HG03097 (cell line): ENCODE results near the gene RFC5.

Experiments
- ATAC-seq: cut with Tn5 transposase; IDR thresholded peaks from one replicate; pipeline ENCODE4 v1.9.1; 2021; ENCODE audit not compliant: unreplicated experiment, low FRiP score

Gene RFC5

DNA sequence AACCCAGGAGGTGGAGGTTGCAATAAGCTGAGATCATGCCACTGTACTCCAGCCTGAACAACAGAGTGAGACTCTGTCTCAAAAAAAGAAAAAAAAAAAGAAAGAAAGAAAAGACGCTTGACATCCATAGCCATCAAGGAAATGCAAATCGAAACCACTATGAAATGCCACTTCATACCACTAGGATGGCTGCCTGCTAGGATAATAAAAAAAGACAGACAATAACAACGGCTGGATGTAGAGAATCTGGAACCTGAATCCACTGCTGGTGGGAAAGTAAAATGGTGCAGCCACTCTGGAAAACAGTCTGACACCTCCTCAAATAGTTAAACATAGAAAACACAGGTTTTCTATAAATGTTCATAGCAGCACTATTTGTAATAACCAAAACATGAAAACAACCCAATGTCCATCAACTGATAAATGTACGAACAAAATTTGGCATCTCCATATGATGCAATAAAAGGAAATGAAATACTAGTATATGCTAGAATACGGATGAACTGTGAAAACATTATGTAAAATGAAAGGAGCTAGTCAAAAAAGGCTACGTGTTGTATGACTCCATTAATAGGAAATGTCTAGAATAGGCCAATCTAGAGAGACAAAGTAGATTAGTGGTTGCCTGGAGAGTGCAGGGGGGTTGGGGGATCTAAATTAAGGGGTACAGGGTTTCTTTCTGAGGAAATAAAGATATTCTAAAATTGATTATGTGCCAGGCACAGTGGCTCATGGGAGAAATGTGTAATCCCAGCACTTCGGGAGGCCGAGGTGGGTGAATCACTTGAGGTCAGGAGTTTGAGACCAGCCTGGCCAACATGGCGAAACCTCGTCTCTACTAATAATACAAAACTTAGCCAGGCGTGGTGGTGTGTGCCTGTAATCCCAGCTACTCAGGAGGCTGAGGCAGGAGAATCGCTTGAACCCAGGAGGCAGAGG, 34.7 kb downstream of the RFC5 start:
- no peak for ATAC-seq

DNA sequence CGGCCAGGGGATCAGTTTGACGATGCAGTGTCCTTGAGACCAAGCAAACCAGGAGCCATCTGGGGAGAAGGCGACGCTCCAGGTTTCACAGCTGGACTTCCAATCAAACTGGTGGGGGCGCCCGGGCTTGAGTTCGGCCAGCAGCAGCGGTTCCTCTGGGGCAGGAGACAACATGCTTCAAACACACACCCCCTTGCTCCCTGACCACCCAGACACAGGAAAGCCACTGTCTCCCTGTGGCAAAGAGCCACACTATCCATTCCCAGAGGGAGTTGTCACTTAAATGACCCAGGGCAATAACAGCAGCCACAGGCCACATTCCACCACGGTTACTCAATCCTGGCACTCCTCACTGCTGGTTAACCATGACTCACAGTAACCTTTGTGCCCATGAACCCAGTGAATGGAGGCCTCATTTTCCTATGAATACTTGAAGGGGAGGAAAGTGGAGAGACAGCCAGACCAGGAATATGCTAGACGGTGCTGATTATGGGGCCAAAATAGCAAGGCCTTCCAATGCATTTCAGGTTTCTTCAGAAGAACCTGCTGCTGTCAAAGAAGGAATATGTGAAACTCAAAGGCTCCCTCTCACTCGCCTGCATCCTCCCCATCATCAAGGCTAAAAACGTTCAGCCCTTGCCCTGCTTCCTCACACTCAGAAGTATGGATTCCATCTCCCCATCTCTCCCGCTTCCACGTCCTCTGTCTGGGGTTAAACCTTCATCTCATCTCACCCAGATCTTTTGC, 36.0 kb downstream of the RFC5 start:
- ATAC-seq, result no peak

DNA sequence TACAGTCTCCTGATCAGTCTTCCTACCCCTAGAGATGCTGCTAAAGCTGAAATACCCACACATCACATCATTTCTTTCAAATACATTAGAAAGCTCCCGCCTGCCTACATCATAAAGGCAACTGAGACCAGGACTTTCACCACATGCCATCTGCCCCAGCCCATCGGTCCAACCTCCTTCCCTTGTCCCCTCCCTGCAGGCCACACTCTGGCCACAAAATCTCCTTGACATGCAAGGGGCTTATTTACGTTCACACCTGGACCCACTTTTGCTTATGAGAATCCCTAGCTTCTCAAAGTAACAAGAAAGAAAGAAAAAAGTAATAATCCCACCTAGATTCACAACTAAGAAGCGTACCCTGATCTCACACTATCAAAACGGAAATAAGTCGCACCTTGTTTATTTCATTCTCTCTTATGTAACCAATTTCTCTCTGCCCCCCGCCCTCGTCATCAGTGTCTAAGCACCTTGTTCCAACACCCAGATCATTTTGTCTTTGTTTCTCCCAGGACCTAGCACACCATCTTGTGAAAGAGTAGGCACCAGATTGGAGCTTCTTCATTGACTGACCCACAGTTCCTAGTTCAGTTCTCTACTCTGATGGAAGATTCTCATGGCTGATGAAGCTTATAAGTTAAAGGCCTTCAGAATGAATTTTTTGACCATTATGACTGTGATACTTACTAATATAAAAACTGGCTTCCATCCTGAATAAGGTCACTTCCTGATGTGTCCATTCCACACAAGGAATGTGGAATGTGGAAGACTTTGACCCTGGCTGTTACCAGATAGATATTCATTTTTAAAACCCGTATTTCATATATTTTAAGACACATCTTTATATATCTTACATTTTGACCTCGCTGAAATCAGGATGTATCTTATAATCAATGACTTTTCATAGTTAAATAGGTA, 36.8 kb downstream of the RFC5 start:
- ATAC-seq, result no peak

DNA sequence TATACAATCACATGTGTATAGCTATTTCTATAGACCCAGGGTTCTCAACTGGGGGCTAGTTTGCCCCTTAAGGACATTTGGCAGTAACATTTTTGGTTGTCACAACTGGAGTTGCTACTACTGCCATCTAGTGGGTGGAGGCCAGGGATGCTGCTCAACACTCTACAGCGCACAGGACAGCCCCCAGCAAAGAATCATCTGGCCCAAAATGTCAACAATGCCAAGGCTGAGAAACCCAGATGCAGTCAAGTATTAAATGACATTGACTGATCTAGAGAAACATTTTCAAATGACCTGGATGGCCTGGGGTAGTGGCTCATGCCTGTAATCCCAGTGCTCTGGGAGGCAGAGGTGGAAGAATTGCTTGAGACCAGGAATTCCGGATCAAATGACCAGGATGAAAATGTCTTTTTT, 38.6 kb downstream of the RFC5 start:
- peak; percentile 53 for ATAC-seq

DNA sequence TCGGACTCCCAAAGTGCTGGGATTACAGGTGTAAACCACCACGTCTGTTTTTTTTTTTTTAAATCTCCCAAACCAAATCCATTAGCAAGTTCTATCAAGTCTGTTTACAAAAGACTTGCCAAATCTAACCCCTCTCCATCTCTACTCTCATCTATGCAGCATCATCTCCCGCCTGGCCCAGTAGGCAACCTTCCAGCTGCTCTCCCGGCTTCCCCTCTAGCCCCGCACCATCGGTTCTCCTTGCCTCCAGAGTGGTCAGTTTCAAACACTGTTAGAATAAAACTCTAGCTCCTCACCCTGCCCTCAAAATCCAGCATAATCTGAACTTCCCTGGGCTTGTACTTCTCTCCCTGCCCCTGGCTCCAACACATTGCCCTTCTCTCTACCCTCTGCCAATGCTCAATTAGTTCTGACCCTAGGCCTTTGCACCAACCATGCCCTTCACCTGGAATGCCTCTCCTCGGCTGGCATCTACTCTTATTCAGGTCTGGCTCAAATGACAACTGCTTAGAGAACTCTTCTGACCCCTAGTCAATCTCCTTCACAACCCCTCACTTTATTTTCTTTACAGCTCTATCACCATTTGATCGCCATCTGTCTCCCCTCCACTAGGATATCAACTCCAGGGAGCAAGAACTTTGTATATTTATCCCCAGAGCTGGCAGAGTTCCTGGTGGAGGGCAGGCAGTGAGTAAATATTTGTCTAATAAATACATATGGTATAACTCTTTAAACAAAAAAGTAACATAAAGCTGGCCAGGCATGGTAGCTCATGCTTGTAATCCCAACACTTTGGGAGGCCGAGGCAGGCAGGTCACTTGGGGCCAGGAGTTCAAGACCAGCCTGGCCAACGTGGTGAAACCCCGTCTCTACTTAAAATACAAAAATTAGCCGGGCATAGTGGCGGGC, 39.6 kb downstream of the RFC5 start:
- ATAC-seq, result no peak

DNA sequence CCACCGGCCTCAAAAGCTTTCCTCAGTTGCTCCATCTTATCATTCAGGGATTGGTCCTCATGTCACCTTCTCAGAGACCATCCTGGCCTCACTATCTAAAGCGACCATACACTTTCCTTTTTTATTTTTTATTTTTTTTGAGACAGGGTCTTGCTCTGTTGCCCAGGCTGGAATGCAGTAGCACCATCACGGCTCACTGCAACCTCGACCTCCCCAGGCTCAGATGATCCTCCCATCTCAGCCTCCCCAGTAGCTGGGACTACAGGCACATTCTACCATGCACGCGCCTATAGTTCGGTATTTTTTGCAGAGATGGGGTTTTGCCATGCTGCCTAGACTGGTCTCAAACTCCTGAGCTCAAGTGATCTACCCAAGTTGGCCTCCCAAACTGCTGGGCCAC, 41.7 kb downstream of the RFC5 start:
- no peak for ATAC-seq

DNA sequence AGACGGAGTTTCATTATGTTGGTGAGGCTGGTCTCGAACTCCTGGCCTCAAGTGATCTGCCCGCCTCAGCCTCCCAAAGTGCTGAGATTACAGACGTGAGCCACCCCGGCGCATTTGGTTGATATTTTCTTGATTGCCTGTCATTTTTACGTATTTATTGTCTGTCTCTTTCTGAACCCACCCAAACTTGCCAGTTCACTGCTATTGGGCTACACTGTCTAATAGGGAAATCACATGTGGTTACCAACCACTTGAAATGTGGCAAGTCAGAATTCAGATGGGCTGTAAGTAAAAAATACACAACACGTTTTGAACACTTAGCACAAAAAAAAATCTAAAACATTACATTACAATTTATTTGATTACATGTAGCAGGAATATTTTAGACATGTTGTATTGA, 42.4 kb downstream of the RFC5 start:
- ATAC-seq, result no peak

DNA sequence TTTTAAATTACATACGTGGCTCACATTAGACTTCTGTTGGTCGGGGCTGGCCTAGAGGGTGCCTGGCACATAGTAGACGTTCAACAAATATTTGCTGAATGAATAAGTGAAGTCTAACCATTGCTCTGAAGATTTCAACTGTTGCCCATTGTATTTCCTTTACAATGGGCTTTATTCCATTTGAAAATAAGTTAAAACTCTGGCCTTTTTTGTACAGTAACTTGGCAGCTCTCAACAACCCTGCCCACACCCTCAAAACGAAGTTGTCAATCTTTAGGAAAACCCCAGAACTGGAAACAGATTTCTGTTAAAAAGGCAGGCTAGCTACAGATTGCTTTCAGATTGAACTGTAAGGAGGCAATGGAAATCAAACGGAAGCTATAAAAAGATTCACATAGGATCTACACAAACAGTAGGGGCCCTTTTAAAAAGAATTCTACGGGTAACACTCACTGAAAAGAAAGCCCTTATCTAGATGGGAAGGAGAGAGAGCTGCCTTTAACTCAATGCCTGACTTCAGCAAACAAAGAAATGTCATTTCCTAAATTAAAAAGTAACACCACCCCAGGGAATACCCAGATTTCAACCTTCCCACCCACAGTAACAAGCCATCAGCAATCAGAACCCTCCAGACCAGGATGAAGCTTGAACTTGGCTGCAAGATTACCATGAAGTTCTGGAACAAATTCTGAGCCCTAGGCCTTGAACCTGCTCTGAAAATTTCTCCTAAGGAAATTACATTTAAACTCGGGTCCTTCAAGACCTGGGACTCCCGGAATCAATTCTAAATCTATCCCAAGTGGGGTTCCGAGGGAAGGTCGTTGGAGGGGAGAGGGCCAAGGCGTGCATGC, 43.1 kb downstream of the RFC5 start:
- ATAC-seq, result no peak

DNA sequence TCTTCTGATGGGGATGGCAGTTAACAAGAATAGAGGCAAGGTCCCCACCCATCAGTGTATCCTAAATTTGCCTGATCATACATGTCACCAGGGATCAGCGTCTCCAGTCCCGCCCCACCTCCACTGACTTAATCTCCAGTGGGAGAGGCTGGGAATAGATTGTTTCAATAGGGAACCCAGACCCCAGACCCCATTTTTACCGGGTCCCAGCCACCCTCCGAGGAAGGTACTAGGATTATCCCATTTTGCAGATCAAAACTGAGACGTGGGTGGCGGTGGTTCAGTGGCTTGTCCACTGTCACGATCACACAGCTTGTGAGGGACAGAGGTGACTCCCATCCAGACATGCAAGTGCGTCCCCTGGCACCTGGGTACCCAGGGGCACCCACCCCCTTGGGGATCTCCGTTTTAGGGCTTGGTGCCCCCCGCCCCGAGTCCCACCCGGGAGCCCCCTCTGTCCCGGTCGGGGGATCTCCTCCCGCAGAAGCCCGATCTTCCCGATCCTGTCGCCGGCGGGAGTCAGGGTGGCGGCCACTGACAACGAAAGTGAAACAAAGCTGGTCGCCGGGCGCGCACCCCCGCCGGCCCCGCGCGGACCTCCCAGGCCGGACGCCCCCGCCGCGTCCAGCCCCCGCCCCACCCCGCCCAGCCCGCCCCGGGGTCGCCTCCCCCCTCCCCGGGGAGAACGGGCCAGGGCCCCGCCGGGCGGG, 44.0 kb downstream of the RFC5 start:
- ATAC-seq, result no peak

DNA sequence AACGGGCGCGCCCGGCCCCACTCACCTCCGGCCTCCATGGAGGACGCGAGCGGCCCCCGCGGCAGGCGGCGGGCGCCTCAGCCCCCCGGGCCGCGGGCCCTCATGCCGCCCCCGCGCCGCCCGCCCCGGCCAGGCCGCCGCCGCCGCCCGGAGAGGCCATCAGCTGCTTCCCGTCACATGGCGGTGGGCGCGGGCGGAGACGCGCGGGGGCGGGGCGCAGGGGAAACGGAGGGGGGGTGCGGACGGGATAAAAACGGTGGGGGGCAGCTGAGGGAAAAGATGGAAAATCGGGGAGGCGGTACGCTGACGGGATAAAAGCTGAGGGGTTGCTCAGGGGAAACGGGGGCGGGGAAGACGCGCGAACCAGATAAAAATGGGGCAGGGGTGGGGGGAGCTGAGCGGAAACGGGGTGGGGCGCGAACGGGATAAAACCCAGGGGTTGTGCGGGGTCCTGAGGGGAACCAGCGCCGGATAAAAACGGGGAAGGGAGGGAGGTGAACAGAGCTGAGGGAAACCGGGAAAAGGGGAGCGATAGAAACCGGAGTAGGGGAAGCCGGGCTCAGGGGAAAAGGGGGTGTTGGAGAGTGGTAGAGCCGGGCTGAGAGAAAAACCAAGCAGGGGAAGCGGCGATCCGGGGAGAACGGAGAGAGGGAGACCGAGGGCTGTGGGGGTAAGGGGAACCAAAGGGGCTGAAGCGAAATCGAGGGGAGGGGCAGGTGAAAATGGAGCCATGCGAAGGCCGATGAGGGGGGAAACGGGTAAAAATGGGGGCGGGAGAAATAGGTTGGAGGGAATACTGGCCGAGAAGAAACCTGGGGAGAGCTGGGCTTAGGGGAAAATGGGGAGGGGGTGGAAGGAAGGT, 44.7 kb downstream of the RFC5 start, which contains the start of gene WSB2:
TSS of gene WSB2 (minus strand) at position 169 of the 862 bp plus-strand sequence. CDS start at position 38, 131 bp downstream.
- no peak for ATAC-seq

DNA sequence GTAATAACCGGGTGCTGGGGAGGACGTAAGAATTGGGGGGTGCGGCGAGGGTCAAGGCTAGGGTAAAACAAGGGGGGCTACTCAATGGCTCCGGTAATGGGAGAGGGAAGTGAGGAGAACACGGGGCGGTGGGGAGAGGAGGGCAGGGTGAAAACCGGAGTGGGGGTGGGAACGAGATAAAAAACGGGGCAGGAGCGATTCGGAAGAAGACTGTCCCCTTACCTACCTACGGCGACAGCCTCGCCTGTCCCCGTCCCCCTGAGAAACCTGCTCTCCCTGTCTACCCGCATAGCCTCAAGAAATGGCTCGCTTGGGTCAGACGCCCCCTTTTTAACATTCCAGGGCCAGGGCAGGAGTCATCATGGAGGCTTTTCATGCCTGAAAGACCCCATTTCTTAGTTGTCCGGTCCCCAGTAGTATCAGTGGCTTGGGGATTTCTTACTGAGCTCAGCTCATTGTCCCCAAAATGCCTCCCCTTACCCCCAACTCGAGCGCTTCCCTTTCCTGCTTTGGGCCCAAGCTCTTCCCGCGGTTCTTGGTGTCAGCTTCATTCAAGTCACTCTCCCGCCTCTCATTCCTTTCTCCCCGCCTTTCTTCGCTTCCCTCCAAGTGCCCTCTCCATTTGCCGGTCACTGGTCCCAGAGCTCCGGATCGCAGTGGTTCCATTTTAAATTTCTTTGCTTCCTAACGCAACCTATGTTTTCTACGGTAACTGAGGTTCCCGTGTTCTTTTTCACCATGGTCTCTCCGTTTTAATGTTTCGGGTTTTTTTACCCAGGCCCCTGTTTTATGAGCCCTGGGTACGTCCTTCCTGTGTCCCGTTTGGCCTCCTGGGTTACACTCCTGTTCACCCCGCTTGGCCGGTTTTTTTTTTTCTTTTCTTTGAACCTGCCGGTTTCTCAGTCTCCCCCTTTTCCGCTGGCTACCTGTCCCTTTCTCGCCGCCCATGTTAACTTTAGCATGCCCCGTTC, 45.7 kb downstream of the RFC5 start:
- ATAC-seq, result no peak

DNA sequence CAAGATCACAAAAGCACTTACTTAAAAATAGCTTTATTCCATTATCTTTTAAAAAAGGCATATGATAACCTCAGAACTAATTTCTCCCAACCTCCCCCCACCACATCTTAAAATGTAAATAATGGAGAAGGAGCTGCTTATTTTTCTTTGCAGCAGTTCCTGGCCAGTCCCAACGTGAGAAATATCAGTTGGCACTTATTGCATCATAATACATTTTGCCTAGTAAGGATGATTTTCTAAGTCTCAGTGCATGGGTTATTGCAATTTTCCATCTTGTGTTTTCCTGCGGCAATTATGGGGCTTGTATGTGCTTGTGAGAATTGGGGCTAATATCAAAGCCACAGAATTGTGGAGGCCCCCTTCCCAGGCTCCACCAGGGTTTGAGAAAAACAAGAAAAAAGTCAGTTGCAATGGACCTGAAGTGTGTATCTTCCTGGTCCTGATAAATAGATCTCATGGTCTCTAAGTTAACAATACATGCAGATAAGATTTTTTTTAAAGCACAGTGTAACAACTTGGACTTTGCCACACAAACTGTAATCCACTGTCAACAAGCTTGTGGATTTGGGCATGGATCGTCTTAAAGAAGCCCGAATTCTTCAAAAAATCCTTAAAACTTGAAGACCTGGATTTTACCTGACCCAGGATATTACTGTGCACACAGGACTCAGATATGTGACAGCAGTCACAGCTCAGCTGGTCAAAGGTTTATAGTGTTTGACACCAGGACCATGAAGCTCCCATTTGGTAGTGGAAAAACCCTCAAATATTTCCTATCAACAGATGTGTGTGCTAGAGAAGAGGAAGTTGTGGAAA, 47.3 kb downstream of the RFC5 start:
- no peak for ATAC-seq

DNA sequence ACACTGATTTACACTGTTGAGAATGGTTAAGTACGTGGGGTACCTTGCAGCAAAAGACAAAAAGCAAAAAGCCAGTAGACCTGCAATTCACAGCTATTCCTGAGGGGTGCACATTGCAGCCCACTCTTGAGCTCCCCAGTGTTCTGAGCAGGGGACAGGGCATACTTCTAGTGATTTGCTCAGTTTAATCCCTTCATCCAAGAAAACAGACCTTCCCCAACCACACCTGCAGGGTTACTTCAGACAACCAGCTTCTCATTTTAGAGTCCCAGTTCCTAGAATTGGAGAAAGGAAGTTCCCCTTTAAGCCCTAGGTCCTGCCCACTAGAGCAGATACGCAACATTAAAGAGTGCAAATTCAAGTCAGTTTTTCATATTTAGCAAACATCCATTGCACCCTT, 48.1 kb downstream of the RFC5 start:
- ATAC-seq, result no peak

DNA sequence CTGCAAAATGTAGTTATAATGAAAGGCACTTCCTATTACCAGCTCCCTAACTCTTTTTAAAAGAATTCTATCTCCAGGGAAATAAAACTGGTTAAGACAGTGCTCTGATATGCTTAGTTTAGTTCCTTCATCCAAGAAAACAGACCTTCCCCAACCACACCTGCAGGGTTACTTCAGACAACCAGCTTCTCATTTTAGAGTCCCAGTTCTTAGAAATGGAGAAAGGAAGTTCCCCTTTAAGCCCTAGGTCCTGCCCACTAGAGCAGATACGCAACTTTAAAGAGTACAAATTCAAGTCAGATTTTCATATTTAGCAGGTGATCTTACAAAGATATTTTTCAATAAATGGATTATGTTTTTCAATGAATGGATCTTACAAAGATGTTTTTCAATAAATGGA, 48.9 kb downstream of the RFC5 start:
- no peak for ATAC-seq

DNA sequence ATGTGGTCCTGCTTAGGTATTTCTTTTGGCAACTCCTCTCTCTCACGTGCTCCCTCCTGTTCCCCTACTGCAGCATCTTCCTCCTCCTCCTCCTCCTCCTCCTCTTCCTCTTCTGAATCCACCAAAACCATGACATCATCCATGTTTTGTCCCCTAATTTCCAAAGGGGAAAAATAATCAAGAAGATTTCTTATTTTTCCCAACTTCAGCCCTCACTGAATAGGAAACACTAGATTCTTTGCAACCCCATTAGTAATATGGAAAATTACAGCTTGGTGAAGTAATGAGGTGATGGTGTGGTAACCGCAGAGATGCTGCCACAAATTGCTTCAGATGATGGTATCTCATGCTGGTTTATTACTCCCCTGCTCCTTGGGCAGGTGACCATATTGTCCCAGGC, 51.9 kb downstream of the RFC5 start:
- ATAC-seq, result no peak
